Measurements from ENCODE around the gene OGDH.

- TF ChIP-seq EZH2 (IDR thresholded peaks at IDR 0.05) (no peak), POLR2AphosphoS5 (IDR thresholded peaks at IDR 0.05; ENCODE audit: borderline replicate concordance, low read depth, low read length) (no peak)
Measured at GRCh38 chr7:44650772-44651171, 44.3 kb downstream of the OGDH start.
